K562 (cell line): ENCODE data around the gene GABARAPL2. TPM values are rescaled to one million over a fixed set of nuclear protein-coding genes. Genes with fewer than 3 reads are reported as not detected.
A peak's percentile ranks its signal among the peaks of the same experiment; 100 is the strongest.

Experiments used
- ATAC-seq: fragments of 200-7000 bp; cut with Tn5 transposase; 3 replicates; pipeline ENCODE4 v1.9.1; 2020; ENCODE audit warnings: moderate library complexity
- BruUV-seq: library from RNA; stranded (reverse); fragments of 400-500 nt; replicated peaks from 2 replicates; lab custom pipeline; 2021; lab: Mats Ljungman, UMichigan
- CTCF ChIA-PET: fragments of 300-600 bp; formaldehyde crosslinking; extraction: SDS; loops from one replicate; lab custom pipeline; 2021; ENCODE audit warnings: low intra/inter-chr PET ratio; lab: Yijun Ruan, JAX
- POLR2A ChIA-PET: fragments of 300-600, 350-650 bp; sonication (Branson Sonifier 250); formaldehyde crosslinking; extraction: SDS; loops from one replicate; lab custom pipeline; 2021; ENCODE audit warnings: antibody characterized with exemption, inconsistent platforms; lab: Yijun Ruan, JAX
- DNase-seq, 4 experiments: peaks; one replicate each; pipeline versions ENCODE4 v3.0.0 to v3.0.0-alpha.2; 2011 to 2018; ENCODE audit warnings: low spot score in 3 of 4, mixed read lengths in 3 of 4; ENCODE audit errors: extremely low read depth in 1 of 4
- FAIRE-seq: peaks from 2 replicates; lab custom pipeline; 2011; peaks lifted over from hg19 to GRCh38; lab: Jason Lieb, UNC
- H2AFZ ChIP-seq: 2 replicates; pipeline ENCODE4 v1.6.0; 2011; ENCODE audit warnings: low read depth, low read length, control low read depth, inconsistent platforms
- H3K27ac ChIP-seq: fragments of 200-600 bp; 3 replicates; pipeline ENCODE4 v1.8.0; 2011; ENCODE audit warnings: low read depth, mild to moderate bottlenecking, control low read depth, inconsistent platforms, low read length, moderate library complexity, mixed read lengths; ENCODE audit errors: extremely low read depth
- H3K27me3 ChIP-seq, 2 experiments: fragments of 300-600 bp in 1 of 2; 2 replicates in 1 of 2; 3 replicates in 1 of 2; pipeline versions ENCODE4 v1.6.0 to v1.8.0; 2011; ENCODE audit warnings: inconsistent platforms in 2 of 2, low read length in 2 of 2, mild to moderate bottlenecking in 1 of 2, mixed read lengths in 1 of 2, moderate library complexity in 1 of 2; ENCODE audit not compliant: control insufficient read depth in 2 of 2, insufficient read depth in 2 of 2
- H3K36me3 ChIP-seq: fragments of 300-600 bp; 3 replicates; pipeline ENCODE4 v1.8.0; 2011; ENCODE audit warnings: mild to moderate bottlenecking, low read length, inconsistent platforms; ENCODE audit not compliant: control insufficient read depth, insufficient read depth
- H3K4me1 ChIP-seq, 2 experiments: fragments of 200-600 bp in 1 of 2; replicated peaks in 1 of 2; 2 replicates in 1 of 2; 3 replicates in 1 of 2; pipeline versions ENCODE4 v1.5.1 to v1.8.0; 2011; ENCODE audit warnings: inconsistent platforms in 2 of 2, low read length in 2 of 2, mild to moderate bottlenecking in 1 of 2, mixed read lengths in 1 of 2, moderate library complexity in 1 of 2; ENCODE audit not compliant: control insufficient read depth in 2 of 2, insufficient read depth in 2 of 2
- H3K4me2 ChIP-seq: 2 replicates; pipeline ENCODE4 v1.6.1; 2011; ENCODE audit warnings: low read length, control low read depth, inconsistent platforms, mixed read lengths; ENCODE audit not compliant: insufficient read depth
- H3K4me3 ChIP-seq: fragments of 200-600 bp; sonication (generic), shearing (Covaris generic); 2 replicates; pipeline ENCODE4 v1.5.1; 2016; ENCODE audit warnings: control low read depth, inconsistent platforms
- H3K79me2 ChIP-seq: fragments of 200-600 bp; 3 replicates; pipeline ENCODE4 v1.8.0; 2011; ENCODE audit warnings: low read length, inconsistent platforms; ENCODE audit not compliant: control insufficient read depth, insufficient read depth
- H3K9ac ChIP-seq, 2 experiments: 2 replicates each; pipeline versions ENCODE4 v1.6.0 to v1.6.1; 2011; ENCODE audit warnings: low read depth in 2 of 2, low read length in 2 of 2, control low read depth in 1 of 2, inconsistent platforms in 1 of 2, mild to moderate bottlenecking in 1 of 2, mixed read lengths in 1 of 2; ENCODE audit not compliant: insufficient read depth in 1 of 2
- H3K9me1 ChIP-seq: one replicate; pipeline ENCODE4 v1.6.0; 2011; ENCODE audit warnings: inconsistent platforms, mild to moderate bottlenecking, low read length, moderate library complexity; ENCODE audit not compliant: control insufficient read depth, insufficient read depth
- H3K9me3 ChIP-seq: replicated peaks from 2 replicates; pipeline ENCODE4 v1.5.1; 2011; ENCODE audit warnings: low read depth, low read length, inconsistent platforms; ENCODE audit not compliant: control insufficient read depth, insufficient read depth
- H4K20me1 ChIP-seq: replicated peaks from 2 replicates; pipeline ENCODE4 v1.6.1; 2011; ENCODE audit warnings: low read length, inconsistent platforms, mixed read lengths; ENCODE audit not compliant: control insufficient read depth, insufficient read depth
- DNMT1 ChIP-seq: fragments of 450-650 bp; IDR thresholded peaks from 2 replicates; pipeline ENCODE4 v1.6.1; 2016; ENCODE audit warnings: antibody characterized with exemption, mild to moderate bottlenecking
- MTA1 ChIP-seq: fragments of 450-650 bp; IDR thresholded peaks from 2 replicates; pipeline ENCODE4 v1.6.1; 2017; ENCODE audit warnings: borderline replicate concordance
- POLR2H ChIP-seq: IDR thresholded peaks from 2 replicates; pipeline ENCODE4 v1.6.1; 2016; ENCODE audit warnings: missing genetic modification characterization, low read depth, mild to moderate bottlenecking, control low read depth, missing compliant biosample characterization, moderate library complexity
- SMARCA4 ChIP-seq: fragments of 450-650 bp; IDR thresholded peaks from 2 replicates; pipeline ENCODE4 v1.6.1; 2016
- TEAD1 ChIP-seq, 2 experiments: fragments of 450-650 bp in 1 of 2; sonication (generic) in 1 of 2; formaldehyde crosslinking; IDR thresholded peaks; 2 replicates each; pipeline versions ENCODE4 v1.4.0 to v1.8.0; 2020 to 2022; ENCODE audit warnings: mild to moderate bottlenecking in 2 of 2, missing genetic modification reagents in 1 of 2
- YBX1 ChIP-seq: fragments of 450-650 bp; IDR thresholded peaks from 2 replicates; pipeline ENCODE4 v1.7.1; 2016; ENCODE audit warnings: mild to moderate bottlenecking
- WGBS: fragments of 100-300 bp; shearing (Covaris generic); methylation state at CpG from one replicate; pipeline ENCODE4 v1.1.6; 2016; ENCODE audit warnings: low coverage, mixed read lengths; ENCODE audit not compliant: insufficient coverage; ENCODE audit errors: missing lambda C conversion rate; 5-methylcytosine and 5-hydroxymethylcytosine counted together
- in situ Hi-C: fragments of 300-500 bp; cut with MboI; formaldehyde crosslinking; loops from 4 replicates; pipeline ENCODE4 v1.15.0; 2018; ENCODE audit warnings: inconsistent platforms, mixed read lengths
- intact Hi-C: fragments of 100-400 bp; cut with micrococcal nuclease; formaldehyde crosslinking; loops from 2 replicates; pipeline ENCODE4 v1.14.2; 2022
- polyA plus RNA-seq, 8 experiments: library from polyadenylated mRNA; depleted of rRNA in 4 of 8; stranded (reverse) in 5 of 8; unstranded in 3 of 8; fragments of >200 nt; fragmentation: Nextera tagmentation in 2 of 8; fragmentation: Illumina TruSeq in 1 of 8; extraction: Ambion mirVana in 2 of 8; extraction: Trizol in 1 of 8; gene quantifications; 2 replicates each; pipeline versions ENCODE4 v1.2.1 to v1.2.3, GENCODE V29; 2011 to 2014; ENCODE audit warnings: inconsistent platforms in 1 of 8, missing spikeins in 1 of 8
- total RNA-seq, 7 experiments: library from RNA; depleted of rRNA in 6 of 7; stranded (reverse); fragments of >200 nt in 6 of 7; fragmentation: Illumina TruSeq in 2 of 7; extraction: Trizol in 2 of 7; gene quantifications; 2 replicates each; pipeline versions ENCODE4 v1.2.1 to v1.2.3, GENCODE V29; 2011 to 2021; ENCODE audit warnings: low replicate concordance in 1 of 7
- TF ChIP-seq, protein P1 (sequence below): fragments of 450-650 bp; IDR thresholded peaks from 2 replicates; pipeline ENCODE4 v1.6.1; 2016; ENCODE audit warnings: borderline replicate concordance
- TF ChIP-seq, protein P2 (sequence below): fragments of 450-650 bp; IDR thresholded peaks from 2 replicates; pipeline ENCODE4 v1.6.1; 2017; ENCODE audit warnings: mild to moderate bottlenecking, moderate library complexity
- TF ChIP-seq, protein P3 (sequence below): fragments of 250-450 bp; sonication (Bioruptor Pico); IDR thresholded peaks from 2 replicates; pipeline ENCODE4 v1.4.0; 2020; ENCODE audit warnings: mild to moderate bottlenecking
- TF ChIP-seq, protein P4 (sequence below): fragments of 450-650 bp; IDR thresholded peaks from 2 replicates; pipeline ENCODE4 v1.6.1; 2014; ENCODE audit warnings: low read depth, mild to moderate bottlenecking, moderate library complexity, borderline replicate concordance
- TF ChIP-seq, protein P5 (sequence below): fragments of 150-350 bp; conservative IDR thresholded peaks from 2 replicates; pipeline ENCODE4 v1.6.1; 2014; ENCODE audit warnings: low read length

GABARAPL2 gene
- total and polyA plus RNA-seq, 9 of the 15 experiments (the other 6 are each of a cell fraction or from before 2014, with no cell fraction given), result 42.1 to 288 (median 91.8) TPM

DNA sequence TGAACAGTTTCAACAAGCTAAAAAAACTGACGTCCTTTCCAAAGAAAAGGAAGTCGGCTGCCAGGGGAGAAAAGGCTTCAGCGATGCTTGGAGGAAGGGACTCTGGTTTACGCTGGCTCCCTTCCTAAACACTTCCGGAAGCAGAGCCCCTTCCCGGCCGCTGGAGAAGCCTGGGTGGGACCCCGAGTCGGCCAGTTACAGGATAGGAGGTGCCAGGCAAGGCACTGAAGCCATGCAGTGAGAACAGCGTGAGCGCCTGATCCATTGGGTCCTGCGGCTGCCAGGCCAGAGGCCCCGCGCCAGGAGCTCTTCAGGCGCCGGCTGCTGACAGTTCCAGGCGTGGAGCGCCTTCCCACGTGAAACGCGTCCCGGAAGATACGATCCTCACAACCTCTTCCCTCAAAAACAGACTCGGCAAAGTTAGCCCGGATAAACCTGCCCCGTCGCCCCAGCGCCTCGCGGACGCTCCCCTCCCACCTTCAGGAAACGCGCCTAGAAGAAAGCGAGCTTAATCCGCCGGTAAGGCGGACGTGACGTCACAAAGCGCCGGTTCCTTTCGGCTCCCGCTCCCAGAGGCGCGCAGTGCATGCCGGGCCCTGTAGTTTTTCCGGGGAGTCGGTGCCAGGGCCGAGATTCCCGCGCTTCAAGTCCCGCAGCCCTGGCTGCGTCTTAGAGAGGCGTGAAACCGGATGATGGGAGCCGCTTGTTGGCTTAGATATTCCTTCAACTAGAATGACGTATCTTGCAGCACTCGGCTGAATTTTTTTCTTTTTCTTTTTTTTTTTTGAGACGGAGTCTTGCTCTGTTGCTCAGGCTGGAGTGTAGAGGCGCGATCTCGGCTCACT, 56.8 kb downstream of the GABARAPL2 start, which contains the start of gene ADAT1:
Gene ADAT1 (minus strand): TSS at position 521 of the 845 bp plus-strand sequence. CDS start 2,482 bp downstream, outside the sequence.
- 2% methylated on average over 56 of the region's 62 CpGs for WGBS
- Histone ChIP-seq H3K9me1 (no peaks in the 10 kb centered on the region), H3K9me3 (no peaks in the 10 kb centered on the region), H3K4me3 (peak within 1 kb of the TSS; percentile 62), H3K4me1 (peaks cover 28 to 33% of the 10 kb centered on the region in 2 experiments), H3K36me3 (peaks cover 49% of the 10 kb centered on the region), H3K4me2 (peak within 1 kb of the TSS; percentile 85), H4K20me1 (no peaks in the 10 kb centered on the region), H3K79me2 (peaks cover 14% of the 10 kb centered on the region), H2AFZ (peak within 1 kb of the TSS; percentile 95), H3K27ac (peak within 1 kb of the TSS; percentile 92), H3K27me3 (no peaks in the 10 kb centered on the region), H3K9ac (peak within 1 kb of the TSS; percentile 93 to 95)
- ChIA-PET POLR2A (interaction anchor here (0.6 to 2.3 kb wide), 15 partner anchors 10 to 318 kb away, joined by 3 to 6 read pairs (median 4); partner anchors contain the start of genes GABARAPL2, KARS1 and TERF2IP), CTCF (no interaction called here)
- DNase-seq (peak; percentile 87 to 99 (median 91)), FAIRE-seq (peak; percentile 94), ATAC-seq (peak; percentile 92)
- intact Hi-C loops, result loop anchor here (2.0 to 5.0 kb wide), 2 partner anchors 139 to 158 kb away; partner anchors contain the start of gene TMEM170A
- in situ Hi-C loops, result no loop called here
- BruUV-seq, result TSS peak; percentile 85
- TF ChIP-seq YBX1 (no peak), POLR2H (tag) (peak; percentile 85), SMARCA4 (no peak), MTA1 (peak; percentile 95), TEAD1 (CRISPR knock-in tag; IDR thresholded peaks at IDR 0.05) (peak; percentile 54 to 62; a peak in 1 of 4 replicates), DNMT1 (no peak)
- TF ChIP-seq, protein P1, sequence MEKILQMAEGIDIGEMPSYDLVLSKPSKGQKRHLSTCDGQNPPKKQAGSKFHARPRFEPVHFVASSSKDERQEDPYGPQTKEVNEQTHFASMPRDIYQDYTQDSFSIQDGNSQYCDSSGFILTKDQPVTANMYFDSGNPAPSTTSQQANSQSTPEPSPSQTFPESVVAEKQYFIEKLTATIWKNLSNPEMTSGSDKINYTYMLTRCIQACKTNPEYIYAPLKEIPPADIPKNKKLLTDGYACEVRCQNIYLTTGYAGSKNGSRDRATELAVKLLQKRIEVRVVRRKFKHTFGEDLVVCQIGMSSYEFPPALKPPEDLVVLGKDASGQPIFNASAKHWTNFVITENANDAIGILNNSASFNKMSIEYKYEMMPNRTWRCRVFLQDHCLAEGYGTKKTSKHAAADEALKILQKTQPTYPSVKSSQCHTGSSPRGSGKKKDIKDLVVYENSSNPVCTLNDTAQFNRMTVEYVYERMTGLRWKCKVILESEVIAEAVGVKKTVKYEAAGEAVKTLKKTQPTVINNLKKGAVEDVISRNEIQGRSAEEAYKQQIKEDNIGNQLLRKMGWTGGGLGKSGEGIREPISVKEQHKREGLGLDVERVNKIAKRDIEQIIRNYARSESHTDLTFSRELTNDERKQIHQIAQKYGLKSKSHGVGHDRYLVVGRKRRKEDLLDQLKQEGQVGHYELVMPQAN, result peak; percentile 98
- TF ChIP-seq, protein P2, sequence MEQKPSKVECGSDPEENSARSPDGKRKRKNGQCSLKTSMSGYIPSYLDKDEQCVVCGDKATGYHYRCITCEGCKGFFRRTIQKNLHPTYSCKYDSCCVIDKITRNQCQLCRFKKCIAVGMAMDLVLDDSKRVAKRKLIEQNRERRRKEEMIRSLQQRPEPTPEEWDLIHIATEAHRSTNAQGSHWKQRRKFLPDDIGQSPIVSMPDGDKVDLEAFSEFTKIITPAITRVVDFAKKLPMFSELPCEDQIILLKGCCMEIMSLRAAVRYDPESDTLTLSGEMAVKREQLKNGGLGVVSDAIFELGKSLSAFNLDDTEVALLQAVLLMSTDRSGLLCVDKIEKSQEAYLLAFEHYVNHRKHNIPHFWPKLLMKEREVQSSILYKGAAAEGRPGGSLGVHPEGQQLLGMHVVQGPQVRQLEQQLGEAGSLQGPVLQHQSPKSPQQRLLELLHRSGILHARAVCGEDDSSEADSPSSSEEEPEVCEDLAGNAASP, result no peak
- TF ChIP-seq, protein P3, sequence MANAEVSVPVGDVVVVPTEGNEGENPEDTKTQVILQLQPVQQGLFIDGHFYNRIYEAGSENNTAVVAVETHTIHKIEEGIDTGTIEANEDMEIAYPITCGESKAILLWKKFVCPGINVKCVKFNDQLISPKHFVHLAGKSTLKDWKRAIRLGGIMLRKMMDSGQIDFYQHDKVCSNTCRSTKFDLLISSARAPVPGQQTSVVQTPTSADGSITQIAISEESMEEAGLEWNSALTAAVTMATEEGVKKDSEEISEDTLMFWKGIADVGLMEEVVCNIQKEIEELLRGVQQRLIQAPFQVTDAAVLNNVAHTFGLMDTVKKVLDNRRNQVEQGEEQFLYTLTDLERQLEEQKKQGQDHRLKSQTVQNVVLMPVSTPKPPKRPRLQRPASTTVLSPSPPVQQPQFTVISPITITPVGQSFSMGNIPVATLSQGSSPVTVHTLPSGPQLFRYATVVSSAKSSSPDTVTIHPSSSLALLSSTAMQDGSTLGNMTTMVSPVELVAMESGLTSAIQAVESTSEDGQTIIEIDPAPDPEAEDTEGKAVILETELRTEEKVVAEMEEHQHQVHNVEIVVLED, result peak; percentile 62
- TF ChIP-seq, protein P4, sequence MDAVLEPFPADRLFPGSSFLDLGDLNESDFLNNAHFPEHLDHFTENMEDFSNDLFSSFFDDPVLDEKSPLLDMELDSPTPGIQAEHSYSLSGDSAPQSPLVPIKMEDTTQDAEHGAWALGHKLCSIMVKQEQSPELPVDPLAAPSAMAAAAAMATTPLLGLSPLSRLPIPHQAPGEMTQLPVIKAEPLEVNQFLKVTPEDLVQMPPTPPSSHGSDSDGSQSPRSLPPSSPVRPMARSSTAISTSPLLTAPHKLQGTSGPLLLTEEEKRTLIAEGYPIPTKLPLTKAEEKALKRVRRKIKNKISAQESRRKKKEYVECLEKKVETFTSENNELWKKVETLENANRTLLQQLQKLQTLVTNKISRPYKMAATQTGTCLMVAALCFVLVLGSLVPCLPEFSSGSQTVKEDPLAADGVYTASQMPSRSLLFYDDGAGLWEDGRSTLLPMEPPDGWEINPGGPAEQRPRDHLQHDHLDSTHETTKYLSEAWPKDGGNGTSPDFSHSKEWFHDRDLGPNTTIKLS, result peak; percentile 94
- TF ChIP-seq, protein P5, sequence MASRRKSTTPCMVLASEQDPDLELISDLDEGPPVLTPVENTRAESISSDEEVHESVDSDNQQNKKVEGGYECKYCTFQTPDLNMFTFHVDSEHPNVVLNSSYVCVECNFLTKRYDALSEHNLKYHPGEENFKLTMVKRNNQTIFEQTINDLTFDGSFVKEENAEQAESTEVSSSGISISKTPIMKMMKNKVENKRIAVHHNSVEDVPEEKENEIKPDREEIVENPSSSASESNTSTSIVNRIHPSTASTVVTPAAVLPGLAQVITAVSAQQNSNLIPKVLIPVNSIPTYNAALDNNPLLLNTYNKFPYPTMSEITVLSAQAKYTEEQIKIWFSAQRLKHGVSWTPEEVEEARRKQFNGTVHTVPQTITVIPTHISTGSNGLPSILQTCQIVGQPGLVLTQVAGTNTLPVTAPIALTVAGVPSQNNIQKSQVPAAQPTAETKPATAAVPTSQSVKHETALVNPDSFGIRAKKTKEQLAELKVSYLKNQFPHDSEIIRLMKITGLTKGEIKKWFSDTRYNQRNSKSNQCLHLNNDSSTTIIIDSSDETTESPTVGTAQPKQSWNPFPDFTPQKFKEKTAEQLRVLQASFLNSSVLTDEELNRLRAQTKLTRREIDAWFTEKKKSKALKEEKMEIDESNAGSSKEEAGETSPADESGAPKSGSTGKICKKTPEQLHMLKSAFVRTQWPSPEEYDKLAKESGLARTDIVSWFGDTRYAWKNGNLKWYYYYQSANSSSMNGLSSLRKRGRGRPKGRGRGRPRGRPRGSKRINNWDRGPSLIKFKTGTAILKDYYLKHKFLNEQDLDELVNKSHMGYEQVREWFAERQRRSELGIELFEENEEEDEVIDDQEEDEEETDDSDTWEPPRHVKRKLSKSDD, result peak; percentile 88
